HEK293 (cell line): Measurements from ENCODE around the gene KLHL17.

Experiments used
- BCL11A ChIP-seq: fragments of 450-650 bp; formaldehyde crosslinking; IDR thresholded peaks from 2 replicates; pipeline ENCODE4 v1.5.1; 2016; ENCODE audit warnings: low read depth, missing biosample characterization, missing genetic modification characterization
- HOXC10 ChIP-seq: sonication (generic); formaldehyde crosslinking; IDR thresholded peaks from 2 replicates; pipeline ENCODE4 v1.8.1; 2023; ENCODE audit warnings: mild to moderate bottlenecking, missing genetic modification reagents
- WT1 ChIP-seq: fragments of 450-650 bp; formaldehyde crosslinking; IDR thresholded peaks from 2 replicates; pipeline ENCODE4 v1.5.1; 2016; ENCODE audit warnings: missing biosample characterization, missing genetic modification characterization
- ZBTB20 ChIP-seq: fragments of 450-650 bp; formaldehyde crosslinking; IDR thresholded peaks from 2 replicates; pipeline ENCODE4 v1.5.1; 2016; ENCODE audit warnings: missing biosample characterization, missing genetic modification characterization
- ZBTB7A ChIP-seq: fragments of 450-650 bp; formaldehyde crosslinking; IDR thresholded peaks from 2 replicates; pipeline ENCODE4 v1.5.1; 2016; ENCODE audit warnings: low read depth, missing biosample characterization, missing genetic modification characterization
- ZBTB8A ChIP-seq: fragments of 450-650 bp; formaldehyde crosslinking; IDR thresholded peaks from 2 replicates; pipeline ENCODE4 v1.5.1; 2016; ENCODE audit warnings: missing biosample characterization, missing genetic modification characterization
- ZNF133 ChIP-seq: fragments of 450-650 bp; formaldehyde crosslinking; IDR thresholded peaks from 2 replicates; pipeline ENCODE4 v1.5.1; 2016; ENCODE audit warnings: missing biosample characterization, missing genetic modification characterization
- ZNF175 ChIP-seq: fragments of 450-650 bp; formaldehyde crosslinking; IDR thresholded peaks from 2 replicates; pipeline ENCODE4 v1.5.1; 2016; ENCODE audit warnings: missing biosample characterization, missing genetic modification characterization
- ZNF2 ChIP-seq: fragments of 450-650 bp; formaldehyde crosslinking; IDR thresholded peaks from 2 replicates; pipeline ENCODE4 v1.5.1; 2016; ENCODE audit warnings: missing biosample characterization, missing genetic modification characterization
- ZNF214 ChIP-seq: fragments of 450-650 bp; formaldehyde crosslinking; IDR thresholded peaks from 2 replicates; pipeline ENCODE4 v1.5.1; 2017; ENCODE audit warnings: missing biosample characterization, mild to moderate bottlenecking, missing genetic modification characterization, borderline replicate concordance
- ZNF221 ChIP-seq: fragments of 450-650 bp; formaldehyde crosslinking; IDR thresholded peaks from 2 replicates; pipeline ENCODE4 v1.5.1; 2017; ENCODE audit warnings: missing biosample characterization, missing genetic modification characterization, borderline replicate concordance
- ZNF341 ChIP-seq: fragments of 450-650 bp; formaldehyde crosslinking; IDR thresholded peaks from 2 replicates; pipeline ENCODE4; 2016; ENCODE audit warnings: low read depth, missing biosample characterization, missing genetic modification characterization
- ZNF473 ChIP-seq: fragments of 450-650 bp; formaldehyde crosslinking; IDR thresholded peaks from 2 replicates; pipeline ENCODE4 v1.5.1; 2017; ENCODE audit warnings: missing biosample characterization, missing genetic modification characterization
- ZNF501 ChIP-seq: fragments of 450-650 bp; formaldehyde crosslinking; IDR thresholded peaks from 2 replicates; pipeline ENCODE4 v1.5.1; 2016; ENCODE audit warnings: missing biosample characterization, missing genetic modification characterization
- ZNF548 ChIP-seq: fragments of 450-650 bp; formaldehyde crosslinking; IDR thresholded peaks from 2 replicates; pipeline ENCODE4 v1.5.1; 2016; ENCODE audit warnings: missing biosample characterization, missing genetic modification characterization
- ZNF629 ChIP-seq: fragments of 450-650 bp; formaldehyde crosslinking; IDR thresholded peaks from 2 replicates; pipeline ENCODE4 v1.5.1; 2017; ENCODE audit warnings: missing biosample characterization, missing genetic modification characterization
- ZNF707 ChIP-seq: fragments of 450-650 bp; formaldehyde crosslinking; IDR thresholded peaks from 2 replicates; pipeline ENCODE4 v1.5.1; 2016; ENCODE audit warnings: missing biosample characterization, missing genetic modification characterization
- ZNF76 ChIP-seq: fragments of 450-650 bp; formaldehyde crosslinking; IDR thresholded peaks from 2 replicates; pipeline ENCODE4; 2016; ENCODE audit warnings: low read depth, missing biosample characterization, missing genetic modification characterization, borderline replicate concordance
- ZNF776 ChIP-seq: fragments of 450-650 bp; formaldehyde crosslinking; IDR thresholded peaks from 2 replicates; pipeline ENCODE4 v1.5.0; 2017; ENCODE audit warnings: missing biosample characterization, missing genetic modification characterization, borderline replicate concordance
- ZXDB ChIP-seq: fragments of 450-650 bp; formaldehyde crosslinking; IDR thresholded peaks from 2 replicates; pipeline ENCODE4 v1.5.1; 2016; ENCODE audit warnings: missing biosample characterization, missing genetic modification characterization
- TF ChIP-seq, protein P1 (sequence below): fragments of 450-650 bp; formaldehyde crosslinking; optimal IDR thresholded peaks from 2 replicates; pipeline ENCODE3; 2016; ENCODE audit warnings: missing biosample characterization, mild to moderate bottlenecking, missing genetic modification characterization
- TF ChIP-seq, protein P2 (sequence below): fragments of 450-650 bp; formaldehyde crosslinking; IDR thresholded peaks from 2 replicates; pipeline ENCODE4 v1.5.1; 2016; ENCODE audit warnings: missing biosample characterization, missing genetic modification characterization, borderline replicate concordance
- TF ChIP-seq, protein P3 (sequence below): sonication (generic); formaldehyde crosslinking; IDR thresholded peaks from 2 replicates; pipeline ENCODE4 v1.8.1; 2022; ENCODE audit warnings: mild to moderate bottlenecking, moderate library complexity, missing genetic modification reagents
- TF ChIP-seq, protein P4 (sequence below): fragments of 450-650 bp; formaldehyde crosslinking; IDR thresholded peaks from 2 replicates; pipeline ENCODE4 v1.5.1; 2016; ENCODE audit warnings: missing biosample characterization, missing genetic modification characterization
- TF ChIP-seq, protein P5 (sequence below): fragments of 450-650 bp; formaldehyde crosslinking; IDR thresholded peaks from 2 replicates; pipeline ENCODE4 v1.5.1; 2016; ENCODE audit warnings: missing biosample characterization, missing genetic modification characterization
- TF ChIP-seq, protein P6 (sequence below): fragments of 450-650 bp; formaldehyde crosslinking; IDR thresholded peaks from 2 replicates; pipeline ENCODE4 v1.5.1; 2016; ENCODE audit warnings: missing biosample characterization, missing genetic modification characterization

KLHL17 gene

DNA sequence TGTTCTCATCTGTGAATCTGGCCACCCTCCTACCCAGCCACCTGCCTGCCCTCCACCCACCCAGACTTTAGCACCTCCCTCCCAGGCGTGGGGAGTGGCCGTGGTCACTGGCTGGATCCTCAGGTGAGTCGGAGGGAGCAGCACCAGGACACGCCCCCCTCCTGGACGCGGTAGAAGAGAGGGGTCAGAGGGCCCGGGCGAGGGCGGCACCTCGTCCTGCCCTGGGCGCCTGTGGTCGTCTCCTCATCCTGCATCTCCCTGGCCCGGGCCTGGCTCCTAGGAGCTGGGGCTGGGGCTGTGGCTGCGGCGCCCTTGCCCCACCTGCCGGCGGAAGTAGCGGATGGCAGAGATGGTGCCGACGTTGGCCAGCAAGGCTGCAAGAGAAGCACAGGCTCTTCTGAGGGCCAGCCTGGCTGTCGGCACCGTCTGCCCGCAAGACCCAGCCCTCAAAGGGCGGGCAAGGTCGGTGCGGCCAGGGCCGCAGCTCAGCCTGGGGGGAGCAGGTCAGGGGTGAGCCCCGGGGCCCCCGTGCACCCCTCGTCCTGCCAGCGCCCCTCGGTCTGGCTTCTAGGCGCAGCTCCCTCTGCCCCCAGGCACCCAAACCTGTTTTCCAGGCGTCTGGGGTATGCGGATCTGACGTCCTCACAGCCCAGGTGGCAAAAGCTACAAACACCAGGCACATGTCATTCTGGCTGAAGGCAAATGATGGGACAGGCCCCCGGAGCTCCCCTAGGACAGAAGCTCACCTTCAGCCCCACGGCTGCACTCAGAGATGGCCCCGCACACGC lies 15.7 kb downstream of the KLHL17 start (continued):
- TF ChIP-seq ZNF341 (peak; percentile 92), ZNF776 (no peak), ZBTB8A (tag by site-specific recombination) (peak; percentile 95), ZNF501 (peak; percentile 45; the same call in 1 of the 2 replicates), ZNF473 (tag by site-specific recombination) (no peak), ZNF548 (tag by site-specific recombination) (no peak), ZNF214 (tag by site-specific recombination) (no peak), ZNF629 (tag by site-specific recombination) (peak; percentile 82), ZBTB20 (tag by site-specific recombination) (peak; percentile 71; the same call in 1 of the 2 replicates), ZXDB (tag by site-specific recombination) (peak; percentile 35), ZNF76 (tag by site-specific recombination) (peak; percentile 39; the same call in 1 of the 2 replicates), ZNF133 (tag by site-specific recombination) (no peak), ZNF2 (peak; percentile 75; the same call in 1 of the 2 replicates), BCL11A (tag by site-specific recombination) (0 out of 2 replicates have a peak, but pooled peaks have one; percentile 39), ZNF707 (tag by site-specific recombination) (no peak), ZBTB7A (tag by site-specific recombination) (peak; percentile 93), HOXC10 (no peak), ZNF175 (tag by site-specific recombination) (no peak), WT1 (tag by site-specific recombination) (no peak), ZNF221 (no peak)
- TF ChIP-seq, protein P1, sequence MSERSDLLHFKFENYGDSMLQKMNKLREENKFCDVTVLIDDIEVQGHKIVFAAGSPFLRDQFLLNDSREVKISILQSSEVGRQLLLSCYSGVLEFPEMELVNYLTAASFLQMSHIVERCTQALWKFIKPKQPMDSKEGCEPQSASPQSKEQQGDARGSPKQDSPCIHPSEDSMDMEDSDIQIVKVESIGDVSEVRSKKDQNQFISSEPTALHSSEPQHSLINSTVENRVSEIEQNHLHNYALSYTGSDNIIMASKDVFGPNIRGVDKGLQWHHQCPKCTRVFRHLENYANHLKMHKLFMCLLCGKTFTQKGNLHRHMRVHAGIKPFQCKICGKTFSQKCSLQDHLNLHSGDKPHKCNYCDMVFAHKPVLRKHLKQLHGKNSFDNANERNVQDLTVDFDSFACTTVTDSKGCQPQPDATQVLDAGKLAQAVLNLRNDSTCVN, result peak; percentile 27
- TF ChIP-seq, protein P2, sequence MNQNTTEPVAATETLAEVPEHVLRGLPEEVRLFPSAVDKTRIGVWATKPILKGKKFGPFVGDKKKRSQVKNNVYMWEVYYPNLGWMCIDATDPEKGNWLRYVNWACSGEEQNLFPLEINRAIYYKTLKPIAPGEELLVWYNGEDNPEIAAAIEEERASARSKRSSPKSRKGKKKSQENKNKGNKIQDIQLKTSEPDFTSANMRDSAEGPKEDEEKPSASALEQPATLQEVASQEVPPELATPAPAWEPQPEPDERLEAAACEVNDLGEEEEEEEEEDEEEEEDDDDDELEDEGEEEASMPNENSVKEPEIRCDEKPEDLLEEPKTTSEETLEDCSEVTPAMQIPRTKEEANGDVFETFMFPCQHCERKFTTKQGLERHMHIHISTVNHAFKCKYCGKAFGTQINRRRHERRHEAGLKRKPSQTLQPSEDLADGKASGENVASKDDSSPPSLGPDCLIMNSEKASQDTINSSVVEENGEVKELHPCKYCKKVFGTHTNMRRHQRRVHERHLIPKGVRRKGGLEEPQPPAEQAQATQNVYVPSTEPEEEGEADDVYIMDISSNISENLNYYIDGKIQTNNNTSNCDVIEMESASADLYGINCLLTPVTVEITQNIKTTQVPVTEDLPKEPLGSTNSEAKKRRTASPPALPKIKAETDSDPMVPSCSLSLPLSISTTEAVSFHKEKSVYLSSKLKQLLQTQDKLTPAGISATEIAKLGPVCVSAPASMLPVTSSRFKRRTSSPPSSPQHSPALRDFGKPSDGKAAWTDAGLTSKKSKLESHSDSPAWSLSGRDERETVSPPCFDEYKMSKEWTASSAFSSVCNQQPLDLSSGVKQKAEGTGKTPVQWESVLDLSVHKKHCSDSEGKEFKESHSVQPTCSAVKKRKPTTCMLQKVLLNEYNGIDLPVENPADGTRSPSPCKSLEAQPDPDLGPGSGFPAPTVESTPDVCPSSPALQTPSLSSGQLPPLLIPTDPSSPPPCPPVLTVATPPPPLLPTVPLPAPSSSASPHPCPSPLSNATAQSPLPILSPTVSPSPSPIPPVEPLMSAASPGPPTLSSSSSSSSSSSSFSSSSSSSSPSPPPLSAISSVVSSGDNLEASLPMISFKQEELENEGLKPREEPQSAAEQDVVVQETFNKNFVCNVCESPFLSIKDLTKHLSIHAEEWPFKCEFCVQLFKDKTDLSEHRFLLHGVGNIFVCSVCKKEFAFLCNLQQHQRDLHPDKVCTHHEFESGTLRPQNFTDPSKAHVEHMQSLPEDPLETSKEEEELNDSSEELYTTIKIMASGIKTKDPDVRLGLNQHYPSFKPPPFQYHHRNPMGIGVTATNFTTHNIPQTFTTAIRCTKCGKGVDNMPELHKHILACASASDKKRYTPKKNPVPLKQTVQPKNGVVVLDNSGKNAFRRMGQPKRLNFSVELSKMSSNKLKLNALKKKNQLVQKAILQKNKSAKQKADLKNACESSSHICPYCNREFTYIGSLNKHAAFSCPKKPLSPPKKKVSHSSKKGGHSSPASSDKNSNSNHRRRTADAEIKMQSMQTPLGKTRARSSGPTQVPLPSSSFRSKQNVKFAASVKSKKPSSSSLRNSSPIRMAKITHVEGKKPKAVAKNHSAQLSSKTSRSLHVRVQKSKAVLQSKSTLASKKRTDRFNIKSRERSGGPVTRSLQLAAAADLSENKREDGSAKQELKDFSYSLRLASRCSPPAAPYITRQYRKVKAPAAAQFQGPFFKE (tag by site-specific recombination), result no peak
- TF ChIP-seq, protein P3, sequence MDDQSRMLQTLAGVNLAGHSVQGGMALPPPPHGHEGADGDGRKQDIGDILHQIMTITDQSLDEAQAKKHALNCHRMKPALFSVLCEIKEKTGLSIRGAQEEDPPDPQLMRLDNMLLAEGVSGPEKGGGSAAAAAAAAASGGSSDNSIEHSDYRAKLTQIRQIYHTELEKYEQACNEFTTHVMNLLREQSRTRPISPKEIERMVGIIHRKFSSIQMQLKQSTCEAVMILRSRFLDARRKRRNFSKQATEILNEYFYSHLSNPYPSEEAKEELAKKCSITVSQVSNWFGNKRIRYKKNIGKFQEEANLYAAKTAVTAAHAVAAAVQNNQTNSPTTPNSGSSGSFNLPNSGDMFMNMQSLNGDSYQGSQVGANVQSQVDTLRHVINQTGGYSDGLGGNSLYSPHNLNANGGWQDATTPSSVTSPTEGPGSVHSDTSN, result 0 out of 2 replicates have a peak, but pooled peaks have one; percentile 27
- TF ChIP-seq, protein P4, sequence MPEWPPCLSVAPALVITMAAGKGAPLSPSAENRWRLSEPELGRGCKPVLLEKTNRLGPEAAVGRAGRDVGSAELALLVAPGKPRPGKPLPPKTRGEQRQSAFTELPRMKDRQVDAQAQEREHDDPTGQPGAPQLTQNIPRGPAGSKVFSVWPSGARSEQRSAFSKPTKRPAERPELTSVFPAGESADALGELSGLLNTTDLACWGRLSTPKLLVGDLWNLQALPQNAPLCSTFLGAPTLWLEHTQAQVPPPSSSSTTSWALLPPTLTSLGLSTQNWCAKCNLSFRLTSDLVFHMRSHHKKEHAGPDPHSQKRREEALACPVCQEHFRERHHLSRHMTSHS, result no peak
- TF ChIP-seq, protein P5, sequence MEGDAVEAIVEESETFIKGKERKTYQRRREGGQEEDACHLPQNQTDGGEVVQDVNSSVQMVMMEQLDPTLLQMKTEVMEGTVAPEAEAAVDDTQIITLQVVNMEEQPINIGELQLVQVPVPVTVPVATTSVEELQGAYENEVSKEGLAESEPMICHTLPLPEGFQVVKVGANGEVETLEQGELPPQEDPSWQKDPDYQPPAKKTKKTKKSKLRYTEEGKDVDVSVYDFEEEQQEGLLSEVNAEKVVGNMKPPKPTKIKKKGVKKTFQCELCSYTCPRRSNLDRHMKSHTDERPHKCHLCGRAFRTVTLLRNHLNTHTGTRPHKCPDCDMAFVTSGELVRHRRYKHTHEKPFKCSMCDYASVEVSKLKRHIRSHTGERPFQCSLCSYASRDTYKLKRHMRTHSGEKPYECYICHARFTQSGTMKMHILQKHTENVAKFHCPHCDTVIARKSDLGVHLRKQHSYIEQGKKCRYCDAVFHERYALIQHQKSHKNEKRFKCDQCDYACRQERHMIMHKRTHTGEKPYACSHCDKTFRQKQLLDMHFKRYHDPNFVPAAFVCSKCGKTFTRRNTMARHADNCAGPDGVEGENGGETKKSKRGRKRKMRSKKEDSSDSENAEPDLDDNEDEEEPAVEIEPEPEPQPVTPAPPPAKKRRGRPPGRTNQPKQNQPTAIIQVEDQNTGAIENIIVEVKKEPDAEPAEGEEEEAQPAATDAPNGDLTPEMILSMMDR (tag by site-specific recombination), result peak; percentile 96
- TF ChIP-seq, protein P6, sequence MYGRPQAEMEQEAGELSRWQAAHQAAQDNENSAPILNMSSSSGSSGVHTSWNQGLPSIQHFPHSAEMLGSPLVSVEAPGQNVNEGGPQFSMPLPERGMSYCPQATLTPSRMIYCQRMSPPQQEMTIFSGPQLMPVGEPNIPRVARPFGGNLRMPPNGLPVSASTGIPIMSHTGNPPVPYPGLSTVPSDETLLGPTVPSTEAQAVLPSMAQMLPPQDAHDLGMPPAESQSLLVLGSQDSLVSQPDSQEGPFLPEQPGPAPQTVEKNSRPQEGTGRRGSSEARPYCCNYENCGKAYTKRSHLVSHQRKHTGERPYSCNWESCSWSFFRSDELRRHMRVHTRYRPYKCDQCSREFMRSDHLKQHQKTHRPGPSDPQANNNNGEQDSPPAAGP (tag by site-specific recombination), result 0 out of 2 replicates have a peak, but pooled peaks have one; percentile 17
